ENCODE measurements around the gene SETBP1. TPM values are rescaled to one million over a fixed set of nuclear protein-coding genes. Genes with fewer than 3 reads are reported as not detected.

The SETBP1 gene
- total and polyA plus RNA-seq, 2 of the 8 experiments (the other 6 are each of a cell fraction or from before 2014, with no cell fraction given) = 2.0 to 6.5 TPM

- no peak for TF ChIP-seq USF2 (IDR thresholded peaks at IDR 0.05; ENCODE audit: low read length)
- TF ChIP-seq SAP30 (IDR thresholded peaks at IDR 0.05; ENCODE audit: insufficient read depth, insufficient replicate concordance, low read length) = no peak
- no peak for TF ChIP-seq CHD1 (IDR thresholded peaks at IDR 0.05; ENCODE audit: low read depth, low read length)
Observed at GRCh38 chr18:44887227-44887631, 206.5 kb downstream of the SETBP1 start (continued).

Measured in H1 (cell line).